Sigmoid colon (tissue), 7 donors: ENCODE measurements around the gene ANKS1A. TPM values are rescaled to one million over a fixed set of nuclear protein-coding genes. Genes with fewer than 3 reads are reported as not detected.

Experiments used
- DNase-seq: peaks from one replicate; pipeline ENCODE4 v3.0.0-alpha.2; 2019
- H3K27ac ChIP-seq, 4 donors: fragments of 200-600 bp; sonication (generic); one replicate each; pipeline ENCODE4 v1.5.1; 2016 to 2019; ENCODE audit warnings: mild to moderate bottlenecking in 1 of 4
- H3K27me3 ChIP-seq, 3 donors: fragments of 200-600 bp; sonication (generic); one replicate each; pipeline ENCODE4 v1.5.1; 2019; ENCODE audit warnings: mild to moderate bottlenecking in 1 of 3
- H3K36me3 ChIP-seq, 4 donors: fragments of 200-600 bp; sonication (generic); one replicate each; pipeline ENCODE4 v1.5.1; 2016 to 2019
- H3K4me1 ChIP-seq, 4 donors: fragments of 200-600 bp; sonication (generic); one replicate each; pipeline ENCODE4 v1.5.1; 2017 to 2019
- H3K4me3 ChIP-seq, 4 donors: fragments of 200-600 bp; sonication (generic); one replicate each; pipeline ENCODE4 v1.5.1; 2017 to 2019; ENCODE audit warnings: mild to moderate bottlenecking in 2 of 4, moderate library complexity in 1 of 4
- H3K9me3 ChIP-seq, 4 donors: fragments of 200-600 bp in 3 of 4; sonication (generic) in 3 of 4; one replicate each; pipeline versions ENCODE4 v1.5.1 to v1.6.1; 2013 to 2019
- CTCF ChIP-seq, 4 experiments: fragments of 450-650 bp in 3 of 4; fragments of 200-600 bp in 1 of 4; IDR thresholded peaks; one replicate each; pipeline ENCODE4 v1.5.1; 2016 to 2019; ENCODE audit warnings: antibody characterized with exemption in 4 of 4, mild to moderate bottlenecking in 3 of 4, moderate library complexity in 2 of 4
- EP300 ChIP-seq, 4 donors: sonication (generic); formaldehyde crosslinking; IDR thresholded peaks; one replicate each; pipeline ENCODE4 v1.6.1; 2017; ENCODE audit warnings: antibody characterized with exemption in 4 of 4
- POLR2A ChIP-seq, 2 donors: fragments of 450-650 bp; IDR thresholded peaks; one replicate each; pipeline ENCODE4 v1.6.1; 2016; ENCODE audit warnings: antibody characterized with exemption in 2 of 2, mild to moderate bottlenecking in 2 of 2, moderate library complexity in 2 of 2
- POLR2AphosphoS5 ChIP-seq, 4 donors: sonication (generic); formaldehyde crosslinking; IDR thresholded peaks; one replicate each; pipeline ENCODE4 v1.6.1; 2017; ENCODE audit warnings: antibody characterized with exemption in 4 of 4
- WGBS, 2 donors: extraction: QIAGEN DNeasy Blood & Tissue Kit; methylation state at CpG; one replicate each; pipeline ENCODE4 v1.1.7; 2013; 5-methylcytosine and 5-hydroxymethylcytosine counted together
- intact Hi-C: fragments of 100-400 bp; cut with DNase I; formaldehyde crosslinking; loops from one replicate; pipeline ENCODE4 v1.15.1; 2023
- polyA plus RNA-seq, 3 donors: library from polyadenylated mRNA; stranded (reverse); fragments of 200-250 nt; gene quantifications; one replicate each; pipeline ENCODE4 v1.2.3, GENCODE V29; 2013
- total RNA-seq, 4 donors: library from RNA; depleted of rRNA; stranded (reverse); fragments of >200 nt; gene quantifications; one replicate each; pipeline ENCODE4 v1.1.0, GENCODE V29; 2016
- donor health status: healthy with polysubstance abuse.
- donor health status: Bipolar disorder and iron deficiency.
- donor health status: healthy.

Gene ANKS1A
- total and polyA plus RNA-seq, 7 donors = 9.0 to 60.1 (median 37.8) TPM

DNA sequence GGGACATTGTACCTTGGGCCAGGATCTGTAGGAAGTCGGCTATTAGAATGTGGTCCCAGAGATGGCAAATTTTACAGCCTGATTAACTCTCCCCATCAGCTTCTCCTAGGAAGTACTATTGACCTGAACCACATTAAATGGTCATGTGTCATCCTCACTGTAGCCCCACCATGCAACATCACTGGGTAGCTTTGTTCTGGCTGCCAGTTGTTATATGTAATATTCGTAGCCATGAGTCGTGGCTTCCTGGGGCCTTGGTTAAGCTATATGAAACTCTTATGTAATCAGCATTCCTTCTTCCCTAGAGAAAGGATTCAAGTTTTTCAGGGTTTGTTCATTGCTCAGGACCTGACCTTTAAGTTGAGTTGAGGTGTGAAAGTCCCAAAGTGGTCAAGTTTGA lies 125.7 kb downstream of the ANKS1A start:
- peaks cover 0 to 44% (median 36%) of the 10 kb centered on the region in 4 donors for H3K4me1 ChIP-seq
- intact Hi-C loops = loop anchor here (5.0 kb wide), 1 partner anchor 78 kb away; no protein-coding TSS in a partner anchor
- peak overlapping the region; percentile 91 to 99 (median 94) for H3K27ac ChIP-seq
- no peak overlapping the region for H3K4me3 ChIP-seq
- H3K9me3 ChIP-seq = no peaks in the 10 kb centered on the region
- 87 to 90% methylated on average over 3 of the region's 3 CpGs for WGBS, 2 donors
- no peak for DNase-seq
- H3K36me3 ChIP-seq = no peaks in the 10 kb centered on the region
- no peaks in the 10 kb centered on the region for H3K27me3 ChIP-seq
- TF ChIP-seq POLR2AphosphoS5 (IDR thresholded peaks at IDR 0.05) (no peak), EP300 (IDR thresholded peaks at IDR 0.05) (no peak), CTCF (IDR thresholded peaks at IDR 0.05) (no peak), POLR2A (IDR thresholded peaks at IDR 0.05) (no peak)

- H3K27ac ChIP-seq = peak overlapping the region; percentile 91 to 99 (median 94)
- H3K27me3 ChIP-seq = no peaks in the 10 kb centered on the region
- no peak overlapping the region for H3K4me3 ChIP-seq
- WGBS, 2 donors = 83 to 85% methylated on average over 4 of the region's 4 CpGs
- H3K4me1 ChIP-seq = peaks cover 0 to 51% (median 37%) of the 10 kb centered on the region in 4 donors
- H3K9me3 ChIP-seq = no peaks in the 10 kb centered on the region
- TF ChIP-seq POLR2AphosphoS5 (IDR thresholded peaks at IDR 0.05) (no peak), POLR2A (IDR thresholded peaks at IDR 0.05) (no peak), CTCF (IDR thresholded peaks at IDR 0.05) (no peak), EP300 (IDR thresholded peaks at IDR 0.05) (no peak)
- no peaks in the 10 kb centered on the region for H3K36me3 ChIP-seq
- intact Hi-C loops = loop anchor here (5.0 kb wide), 1 partner anchor 77 kb away; no protein-coding TSS in a partner anchor
- no peak for DNase-seq
These were observed 126.4 kb downstream of the ANKS1A start for GRCh38 chr6:35015476-35015875.

- 0 to 2% methylated on average over 1 of the region's 1 CpG for WGBS, 2 donors
- H3K36me3 ChIP-seq = no peaks in the 10 kb centered on the region
- peak overlapping the region in 1 of 4 donors; percentile 72 for H3K4me3 ChIP-seq
- no peaks in the 10 kb centered on the region for H3K27me3 ChIP-seq
- TF ChIP-seq POLR2AphosphoS5 (IDR thresholded peaks at IDR 0.05) (no peak), POLR2A (IDR thresholded peaks at IDR 0.05) (no peak), EP300 (IDR thresholded peaks at IDR 0.05) (no peak), CTCF (IDR thresholded peaks at IDR 0.05) (no peak)
- no peak for DNase-seq
- H3K27ac ChIP-seq = peak overlapping the region; percentile 91 to 99 (median 94)
- intact Hi-C loops = loop anchor here (2.0 to 5.0 kb wide), 2 partner anchors 31 to 76 kb away; no protein-coding TSS in a partner anchor
- peaks cover 0 to 54% (median 38%) of the 10 kb centered on the region in 4 donors for H3K4me1 ChIP-seq
- no peaks in the 10 kb centered on the region for H3K9me3 ChIP-seq
These were observed 126.9 kb downstream of the ANKS1A start for GRCh38 chr6:35015996-35016395.

- TF ChIP-seq POLR2AphosphoS5 (IDR thresholded peaks at IDR 0.05) (peak; percentile 72 to 81 (median 76)), CTCF (IDR thresholded peaks at IDR 0.05) (no peak), EP300 (IDR thresholded peaks at IDR 0.05) (peak in 3 of 4 donors; percentile 21 to 49 (median 25)), POLR2A (IDR thresholded peaks at IDR 0.05) (peak in 1 of 2 donors; percentile 19)
- H3K36me3 ChIP-seq = no peaks in the 10 kb centered on the region
- no peaks in the 10 kb centered on the region for H3K9me3 ChIP-seq
- H3K4me1 ChIP-seq = peaks cover 0 to 54% (median 39%) of the 10 kb centered on the region in 4 donors
- no peaks in the 10 kb centered on the region for H3K27me3 ChIP-seq
- peak overlapping the region; percentile 46 to 72 (median 59) for H3K4me3 ChIP-seq
- peak; percentile 85 for DNase-seq
- peak overlapping the region; percentile 91 to 99 (median 94) for H3K27ac ChIP-seq
- intact Hi-C loops = loop anchor here (2.0 to 5.0 kb wide), 2 partner anchors 30 to 76 kb away; no protein-coding TSS in a partner anchor
- 66 to 75% methylated on average over 11 of the region's 11 CpGs for WGBS, 2 donors
These were observed 127.7 kb downstream of the ANKS1A start for GRCh38 chr6:35016502-35017321.
